OCI-LY1 (cell line): Measurements from ENCODE around the gene MEI1.

ENCODE experiments used
- H2AFZ ChIP-seq: fragments of 200-600 bp; sonication (generic), shearing (Covaris generic); 2 replicates; pipeline ENCODE4 v1.6.0; 2014; ENCODE audit warnings: antibody characterized with exemption, mild to moderate bottlenecking, low read length
- H3F3A ChIP-seq: fragments of 200-600 bp; sonication (generic), shearing (Covaris generic); 2 replicates; pipeline ENCODE4 v1.6.0; 2014; ENCODE audit warnings: mild to moderate bottlenecking, antibody characterized with exemption, low read length, moderate library complexity; ENCODE audit not compliant: insufficient read depth
- H3K27ac ChIP-seq: fragments of 200-600 bp; sonication (generic); 2 replicates; pipeline ENCODE4 v1.5.1; 2014; ENCODE audit warnings: low read length, mixed run types, mild to moderate bottlenecking, low read depth; ENCODE audit not compliant: poor library complexity, severe bottlenecking
- H3K27me3 ChIP-seq: fragments of 200-600 bp; sonication (generic); 2 replicates; pipeline ENCODE4 v1.6.0; 2014; ENCODE audit warnings: antibody characterized with exemption, mild to moderate bottlenecking, low read length, moderate library complexity; ENCODE audit not compliant: insufficient read depth
- H3K36me3 ChIP-seq: fragments of 200-600 bp; sonication (generic); 2 replicates; pipeline ENCODE4 v1.6.1; 2014; ENCODE audit warnings: mild to moderate bottlenecking, antibody characterized with exemption, low read length, moderate library complexity, mixed read lengths; ENCODE audit not compliant: insufficient read depth
- H3K4me1 ChIP-seq: fragments of 200-600 bp; sonication (generic); 2 replicates; pipeline ENCODE4 v1.5.1; 2014; ENCODE audit warnings: mild to moderate bottlenecking, low read length, moderate library complexity; ENCODE audit not compliant: insufficient read depth, severe bottlenecking
- H3K4me2 ChIP-seq: fragments of 200-600 bp; sonication (generic), shearing (Covaris generic); 2 replicates; pipeline ENCODE4 v1.6.1; 2014; ENCODE audit warnings: low read length
- H3K4me3 ChIP-seq: fragments of 200-600 bp; sonication (generic); 2 replicates; pipeline ENCODE4 v1.5.1; 2014; ENCODE audit warnings: low read length, low read depth, mild to moderate bottlenecking, mixed read lengths; ENCODE audit not compliant: poor library complexity, severe bottlenecking
- H3K79me2 ChIP-seq: fragments of 200-600 bp; shearing (Covaris generic); 2 replicates; pipeline ENCODE4 v1.6.1; 2016; ENCODE audit warnings: mixed run types, low read length, mixed read lengths; ENCODE audit not compliant: insufficient read depth
- H3K9ac ChIP-seq: fragments of 200-600 bp; sonication (generic), shearing (Covaris generic); 2 replicates; pipeline ENCODE4 v1.6.1; 2014; ENCODE audit warnings: mild to moderate bottlenecking, low read length, mixed read lengths
- H3K9me2 ChIP-seq: fragments of 200-600 bp; sonication (generic), shearing (Covaris generic); 2 replicates; pipeline ENCODE4 v1.6.1; 2014; ENCODE audit warnings: low read depth, mild to moderate bottlenecking, low read length, mixed read lengths
- H3K9me3 ChIP-seq: fragments of 200-600 bp; shearing (Covaris generic); 2 replicates; pipeline ENCODE4 v1.6.1; 2014; ENCODE audit warnings: low read length, mixed read lengths
- H4K20me1 ChIP-seq: fragments of 200-600 bp; sonication (generic), shearing (Covaris generic); 2 replicates; pipeline ENCODE4 v1.6.0; 2016; ENCODE audit warnings: mild to moderate bottlenecking, low read length; ENCODE audit not compliant: insufficient read depth
- CTCF ChIP-seq: fragments of 200-600 bp; sonication (generic), shearing (Covaris generic); IDR thresholded peaks from 2 replicates; pipeline ENCODE4 v1.5.1; 2017; ENCODE audit warnings: mild to moderate bottlenecking, antibody characterized with exemption, low read length, moderate library complexity, mixed read lengths
- EZH2 ChIP-seq: fragments of 200-600 bp; sonication (generic), shearing (Covaris generic); IDR thresholded peaks from 2 replicates; pipeline ENCODE4 v1.8.0; 2017; ENCODE audit warnings: borderline replicate concordance, mixed run types, mild to moderate bottlenecking, antibody characterized with exemption, low read length, moderate library complexity, mixed read lengths

The MEI1 gene

GRCh38 chr22:41722496-41722895 lies 23.2 kb downstream of the MEI1 start:
- Histone ChIP-seq H3K4me2 (no peak overlapping the region), H2AFZ (no peak overlapping the region), H3F3A (no peaks in the 10 kb centered on the region), H3K9me3 (no peaks in the 10 kb centered on the region), H3K4me1 (no peaks in the 10 kb centered on the region), H3K27me3 (0 out of 2 replicates have a peak, but pooled peaks cover 5% of the 10 kb centered on the region), H3K79me2 (no peaks in the 10 kb centered on the region), H3K27ac (no peak overlapping the region), H3K36me3 (no peaks in the 10 kb centered on the region), H4K20me1 (no peaks in the 10 kb centered on the region), H3K9me2 (no peaks in the 10 kb centered on the region), H3K9ac (no peak overlapping the region), H3K4me3 (no peak overlapping the region)
- TF ChIP-seq EZH2 (no peak), CTCF (no peak)

GRCh38 chr22:41725510-41726110 lies 26.3 kb downstream of the MEI1 start:
- Histone ChIP-seq H3K4me1 (no peaks in the 10 kb centered on the region), H3K36me3 (no peaks in the 10 kb centered on the region), H3K4me2 (no peak overlapping the region), H3K9me2 (no peaks in the 10 kb centered on the region), H3F3A (no peaks in the 10 kb centered on the region), H3K27ac (no peak overlapping the region), H3K9ac (no peak overlapping the region), H4K20me1 (no peaks in the 10 kb centered on the region), H3K27me3 (0 out of 2 replicates have a peak, but pooled peaks cover 5% of the 10 kb centered on the region), H3K9me3 (no peaks in the 10 kb centered on the region), H3K79me2 (no peaks in the 10 kb centered on the region), H3K4me3 (no peak overlapping the region), H2AFZ (no peak overlapping the region)
- TF ChIP-seq CTCF = no peak
- no peak for TF ChIP-seq EZH2

GRCh38 chr22:41731609-41732008 lies 32.3 kb downstream of the MEI1 start:
- no peaks in the 10 kb centered on the region for H4K20me1 ChIP-seq
- TF ChIP-seq EZH2 (no peak), CTCF (no peak)
- H3K9me3 ChIP-seq = no peaks in the 10 kb centered on the region
- no peak overlapping the region for H3K4me2 ChIP-seq
- H2AFZ ChIP-seq = no peak overlapping the region
- H3K9me2 ChIP-seq = no peaks in the 10 kb centered on the region
- no peaks in the 10 kb centered on the region for H3K79me2 ChIP-seq
- no peaks in the 10 kb centered on the region for H3K36me3 ChIP-seq
- no peak overlapping the region for H3K27ac ChIP-seq
- H3K4me1 ChIP-seq = no peaks in the 10 kb centered on the region
- H3F3A ChIP-seq = no peaks in the 10 kb centered on the region
- no peak overlapping the region for H3K4me3 ChIP-seq
- no peaks in the 10 kb centered on the region for H3K27me3 ChIP-seq
- no peak overlapping the region for H3K9ac ChIP-seq
